H1 (cell line): ENCODE measurements around the gene OXSR1. TPM values are rescaled to one million over a fixed set of nuclear protein-coding genes. Genes with fewer than 3 reads are reported as not detected.

Experiments
- CTCF ChIA-PET: fragments of 300-600 bp; sonication (Branson Sonifier 250); formaldehyde crosslinking; loops from one replicate; lab custom pipeline; 2021; ENCODE audit not compliant: partially characterized antibody; lab: Charles Lee
- POLR2A ChIA-PET: fragments of 300-600 bp; sonication (Branson Sonifier 250); formaldehyde crosslinking; loops from one replicate; lab custom pipeline; 2021; ENCODE audit warnings: inconsistent platforms; ENCODE audit not compliant: partially characterized antibody; lab: Charles Lee
- DNase-seq, 2 experiments: peaks; one replicate each; pipeline versions ENCODE4 v3.0.0 to v3.0.0-alpha.2; 2010 to 2022; ENCODE audit warnings: low spot score in 2 of 2, low read depth in 1 of 2, mixed read lengths in 1 of 2
- FAIRE-seq: peaks from 2 replicates; lab custom pipeline; 2011; peaks lifted over from hg19 to GRCh38; lab: Jason Lieb, UNC
- H2AFZ ChIP-seq: 2 replicates; pipeline ENCODE4 v1.8.1; 2012; ENCODE audit warnings: low read length, inconsistent platforms
- H2AK5ac ChIP-seq: 2 replicates; pipeline ENCODE4 v1.6.1; 2013; ENCODE audit warnings: low read depth, low read length
- H2BK120ac ChIP-seq: replicated peaks from 2 replicates; pipeline ENCODE3; 2013; ENCODE audit warnings: low read depth, low read length, inconsistent platforms
- H2BK12ac ChIP-seq: 2 replicates; pipeline ENCODE4 v1.6.1; 2013; ENCODE audit warnings: low read depth, low read length
- H2BK15ac ChIP-seq: 2 replicates; pipeline ENCODE4 v1.6.1; 2013; ENCODE audit warnings: low read length
- H2BK20ac ChIP-seq: 2 replicates; pipeline ENCODE4 v1.6.1; 2013; ENCODE audit warnings: low read length
- H2BK5ac ChIP-seq: 2 replicates; pipeline ENCODE4 v1.6.1; 2013; ENCODE audit warnings: low read depth, low read length
- H3K14ac ChIP-seq: 2 replicates; pipeline ENCODE4 v1.6.1; 2013; ENCODE audit warnings: inconsistent platforms; ENCODE audit not compliant: insufficient read length
- H3K18ac ChIP-seq: 2 replicates; pipeline ENCODE4 v1.6.1; 2013; ENCODE audit warnings: low read length; ENCODE audit errors: extremely low read depth
- H3K23ac ChIP-seq: 2 replicates; pipeline ENCODE4 v1.6.1; 2013; ENCODE audit warnings: inconsistent platforms; ENCODE audit not compliant: insufficient read length
- H3K23me2 ChIP-seq: 2 replicates; pipeline ENCODE4 v1.6.1; 2013; ENCODE audit warnings: low read depth, low read length
- H3K27ac ChIP-seq: 2 replicates; pipeline ENCODE4 v1.6.1; 2011; ENCODE audit warnings: low read depth, low read length, inconsistent platforms
- H3K27me3 ChIP-seq, 4 experiments: replicated peaks in 1 of 4; 1 replicate in 1 of 4; 2 replicates in 3 of 4; pipeline versions ENCODE4 v1.6.1 to v1.8.1; 2011 to 2013; ENCODE audit warnings: low read length in 3 of 4, mild to moderate bottlenecking in 3 of 4, inconsistent platforms in 2 of 4, mixed read lengths in 2 of 4, moderate library complexity in 1 of 4; ENCODE audit not compliant: control insufficient read depth in 3 of 4, insufficient read depth in 3 of 4; ENCODE audit errors: extremely low read depth in 1 of 4
- H3K36me3 ChIP-seq, 4 experiments: 2 replicates each; pipeline versions ENCODE4 v1.6.1 to v1.8.1; 2011 to 2013; ENCODE audit warnings: mild to moderate bottlenecking in 4 of 4, low read length in 3 of 4, moderate library complexity in 2 of 4, control low read depth in 1 of 4, inconsistent platforms in 1 of 4; ENCODE audit not compliant: insufficient read depth in 4 of 4, control insufficient read depth in 2 of 4
- H3K4ac ChIP-seq: replicated peaks from 2 replicates; pipeline ENCODE3; 2013; ENCODE audit warnings: low read length, low read depth, mixed read lengths, inconsistent platforms; ENCODE audit not compliant: insufficient read length
- H3K4me1 ChIP-seq, 4 experiments: replicated peaks in 1 of 4; 1 replicate in 1 of 4; 2 replicates in 3 of 4; pipeline versions ENCODE4 v1.6.1 to v1.8.1; 2011 to 2013; ENCODE audit warnings: low read length in 3 of 4, inconsistent platforms in 2 of 4, mixed read lengths in 1 of 4; ENCODE audit not compliant: insufficient read depth in 4 of 4, control insufficient read depth in 3 of 4
- H3K4me2 ChIP-seq, 2 experiments: 2 replicates each; pipeline versions ENCODE4 v1.6.1 to v1.8.1; 2011 to 2013; ENCODE audit warnings: low read depth in 2 of 2, low read length in 2 of 2, control low read depth in 1 of 2, inconsistent platforms in 1 of 2, mild to moderate bottlenecking in 1 of 2; ENCODE audit not compliant: insufficient read depth in 1 of 2
- H3K4me3 ChIP-seq, 4 experiments: fragments of 200-600, 300-600 bp in 1 of 4; sonication (generic), shearing (Covaris generic), sonication (Bioruptor Twin) in 1 of 4; 2 replicates each; pipeline versions ENCODE4 v1.5.1 to v1.8.1; 2011 to 2016; ENCODE audit warnings: low read length in 4 of 4, low read depth in 3 of 4, control low read depth in 2 of 4, inconsistent platforms in 2 of 4, mild to moderate bottlenecking in 2 of 4, mixed read lengths in 1 of 4, moderate library complexity in 1 of 4; ENCODE audit not compliant: insufficient read depth in 2 of 4; ENCODE audit errors: extremely low read depth in 1 of 4
- H3K56ac ChIP-seq: replicated peaks from 2 replicates; pipeline ENCODE3; 2013; ENCODE audit warnings: low read depth, mild to moderate bottlenecking, mixed read lengths, low read length, inconsistent platforms; ENCODE audit not compliant: insufficient read length
- H3K79me1 ChIP-seq: 2 replicates; pipeline ENCODE4 v1.6.1; 2013; ENCODE audit warnings: low read depth, low read length, control low read depth
- H3K79me2 ChIP-seq, 2 experiments: 2 replicates each; pipeline versions ENCODE4 v1.6.1 to v1.8.1; 2012 to 2013; ENCODE audit warnings: low read length in 2 of 2, mild to moderate bottlenecking in 2 of 2, inconsistent platforms in 1 of 2; ENCODE audit not compliant: insufficient read depth in 2 of 2, control insufficient read depth in 1 of 2
- H3K9ac ChIP-seq, 4 experiments: replicated peaks in 1 of 4; 1 replicate in 1 of 4; 2 replicates in 3 of 4; pipeline versions ENCODE4 v1.6.1 to v1.8.1; 2011 to 2013; ENCODE audit warnings: low read depth in 3 of 4, low read length in 3 of 4, control low read depth in 2 of 4, mild to moderate bottlenecking in 2 of 4, moderate library complexity in 2 of 4, inconsistent platforms in 1 of 4; ENCODE audit errors: extremely low read depth in 1 of 4
- H3K9me3 ChIP-seq, 2 experiments: 2 replicates each; pipeline versions ENCODE4 v1.6.1 to v1.8.1; 2012 to 2013; ENCODE audit warnings: mild to moderate bottlenecking in 2 of 2, moderate library complexity in 2 of 2, control low read depth in 1 of 2, inconsistent platforms in 1 of 2, low read depth in 1 of 2, low read length in 1 of 2, mixed read lengths in 1 of 2; ENCODE audit not compliant: insufficient read depth in 2 of 2
- H4K20me1 ChIP-seq, 2 experiments: replicated peaks in 1 of 2; 2 replicates each; pipeline versions ENCODE3 to v1.8.1; 2011 to 2013; ENCODE audit warnings: inconsistent platforms in 2 of 2, low read length in 2 of 2, mild to moderate bottlenecking in 1 of 2; ENCODE audit not compliant: insufficient read depth in 2 of 2, control insufficient read depth in 1 of 2
- H4K5ac ChIP-seq: 2 replicates; pipeline ENCODE4 v1.6.1; 2013; ENCODE audit warnings: low read length, low read depth, mixed read lengths, inconsistent platforms; ENCODE audit not compliant: insufficient read length
- H4K8ac ChIP-seq: 2 replicates; pipeline ENCODE4 v1.8.0; 2013; ENCODE audit warnings: mild to moderate bottlenecking, moderate library complexity, low read length, inconsistent platforms; ENCODE audit not compliant: insufficient read depth; ENCODE audit errors: extremely low read depth
- H4K91ac ChIP-seq: replicated peaks from 2 replicates; pipeline ENCODE3; 2013; ENCODE audit warnings: low read length, mixed read lengths, inconsistent platforms; ENCODE audit not compliant: insufficient read length
- BRCA1 ChIP-seq: IDR thresholded peaks from 2 replicates; pipeline ENCODE4 v1.6.1; 2012; ENCODE audit warnings: low read depth, low read length, improper control_type of control experiment
- CTBP2 ChIP-seq: IDR thresholded peaks from 2 replicates; pipeline ENCODE4 v1.7.0; 2011; ENCODE audit warnings: borderline replicate concordance, mild to moderate bottlenecking, moderate library complexity, mixed read lengths, low read length; ENCODE audit not compliant: insufficient read depth, insufficient read length
- HDAC6 ChIP-seq: IDR thresholded peaks from one replicate; pipeline ENCODE4 v1.7.1; 2012; ENCODE audit warnings: low read depth, mild to moderate bottlenecking, inconsistent platforms, low read length, moderate library complexity
- JUND ChIP-seq: IDR thresholded peaks from 2 replicates; pipeline ENCODE4 v1.6.1; 2011; ENCODE audit warnings: mild to moderate bottlenecking, improper control_type of control experiment, low read length
- POLR2A ChIP-seq, 2 experiments: IDR thresholded peaks; 1 replicate in 1 of 2; 2 replicates in 1 of 2; pipeline ENCODE4 v1.6.1; 2011; ENCODE audit warnings: low read depth in 2 of 2, low read length in 2 of 2, mild to moderate bottlenecking in 2 of 2; ENCODE audit errors: control extremely low read depth in 1 of 2
- SUZ12 ChIP-seq: fragments of 200-600 bp; sonication (generic); IDR thresholded peaks from 2 replicates; pipeline ENCODE4 v1.6.1; 2012; ENCODE audit warnings: mild to moderate bottlenecking, inconsistent platforms, low read length, moderate library complexity, mixed read lengths
- TAF7 ChIP-seq: optimal IDR thresholded peaks from 2 replicates; pipeline ENCODE3; 2011; ENCODE audit warnings: low read depth, mild to moderate bottlenecking, inconsistent platforms, low read length, moderate library complexity, borderline replicate concordance
- WGBS, 2 experiments: shearing (Covaris generic) in 1 of 2; methylation state at CpG; one replicate each; pipeline versions ENCODE4 v1.1.6 to v1.1.7; 2013 to 2015; ENCODE audit warnings: low lambda C conversion rate in 2 of 2, mixed read lengths in 2 of 2, inconsistent platforms in 1 of 2, low coverage in 1 of 2, missing lambda C conversion rate in 1 of 2; ENCODE audit not compliant: insufficient replicate concordance in 2 of 2, insufficient coverage in 1 of 2, insufficient read length in 1 of 2; ENCODE audit errors: extremely low coverage in 1 of 2, missing lambda C conversion rate in 1 of 2; 5-methylcytosine and 5-hydroxymethylcytosine counted together
- polyA plus RNA-seq, 7 experiments: library from polyadenylated mRNA; depleted of rRNA in 3 of 7; stranded (reverse) in 5 of 7; unstranded in 2 of 7; fragments of >200 nt in 5 of 7; fragments of 200-250 nt in 2 of 7; gene quantifications; 1 replicate in 5 of 7; 2 replicates in 1 of 7; 4 replicates in 1 of 7; pipeline versions ENCODE4 v1.2.1 to v1.2.3, GENCODE V29; 2011 to 2013; ENCODE audit warnings: missing spikeins in 2 of 7, mixed read lengths in 2 of 7
- total RNA-seq: library from RNA; stranded (reverse); fragmentation: NEBNext Ultra II Directional; extraction: Animal tissue kit (Norgen Biotek cat#: 25700); gene quantifications from 2 replicates; pipeline ENCODE4 v1.2.1, GENCODE V29; 2021
- TF ChIP-seq, protein P1 (sequence below): IDR thresholded peaks from 2 replicates; pipeline ENCODE4 v1.6.1; 2011; ENCODE audit warnings: low read length, improper control_type of control experiment
- TF ChIP-seq, protein P2 (sequence below): IDR thresholded peaks from 2 replicates; pipeline ENCODE4 v1.6.1; 2012; ENCODE audit warnings: low read length, inconsistent platforms

The OXSR1 gene
- total and polyA plus RNA-seq, 2 of the 8 experiments (the other 6 are each of a cell fraction or from before 2014, with no cell fraction given) = 25.1 to 47.0 TPM

DNA sequence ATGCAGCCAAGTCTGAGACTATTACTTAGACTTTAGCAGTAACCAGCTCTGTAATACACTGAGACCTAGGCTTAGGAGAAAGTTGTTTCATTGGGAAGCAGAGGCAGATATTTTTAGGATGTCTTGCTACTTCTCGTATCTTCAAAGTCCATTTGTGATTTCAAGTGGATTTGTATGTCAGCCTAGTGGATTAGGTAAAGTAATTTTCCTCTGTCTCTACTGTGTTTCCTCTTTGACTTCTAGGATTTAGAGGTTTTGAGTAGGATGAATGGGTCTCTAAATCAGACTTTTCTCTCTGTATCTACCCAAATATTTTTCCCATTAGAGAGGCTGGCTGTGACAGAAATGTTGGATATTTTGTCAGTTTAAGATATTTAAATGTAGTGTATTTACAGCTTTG lies 46.8 kb downstream of the OXSR1 start:
- no peak overlapping the region for H3K14ac ChIP-seq
- no peak overlapping the region for H4K91ac ChIP-seq
- DNase-seq (no peak), FAIRE-seq (no peak)
- no peak overlapping the region for H3K9ac ChIP-seq
- no peaks in the 10 kb centered on the region for H3K4me1 ChIP-seq
- no peak overlapping the region for H3K56ac ChIP-seq
- no peak overlapping the region for H3K4me2 ChIP-seq
- no peak overlapping the region for H2BK5ac ChIP-seq
- 90% methylated on average over 1 of the region's 1 CpG; no CpG with 5 or more reads in 1 of the 2 experiments for WGBS, 2 experiments
- H3K23ac ChIP-seq = no peak overlapping the region
- no peak overlapping the region for H2BK20ac ChIP-seq
- no peak overlapping the region for H2BK15ac ChIP-seq
- H3K79me1 ChIP-seq = peaks cover 5% of the 10 kb centered on the region
- no peak overlapping the region for H2BK12ac ChIP-seq
- H3K36me3 ChIP-seq = peaks cover 0 to 5% (median 1%) of the 10 kb centered on the region in 4 experiments; a peak in 2 of 8 replicates
- H3K4me3 ChIP-seq = no peak overlapping the region
- H3K27ac ChIP-seq = no peak overlapping the region
- no peak overlapping the region for H4K8ac ChIP-seq
- no peaks in the 10 kb centered on the region for H3K23me2 ChIP-seq
- peaks cover 0 to 5% of the 10 kb centered on the region in 2 experiments; a peak in 1 of 4 replicates for H3K79me2 ChIP-seq
- ChIA-PET CTCF (interaction anchor here (0.8 to 1.8 kb wide), 3 partner anchors 46 to 80 kb away, joined by 3 to 5 read pairs (median 4); no protein-coding TSS in a partner anchor), POLR2A (no interaction called here)
- H3K4ac ChIP-seq = no peak overlapping the region
- no peak overlapping the region for H4K5ac ChIP-seq
- no peaks in the 10 kb centered on the region for H3K9me3 ChIP-seq
- no peak overlapping the region for H3K18ac ChIP-seq
- peaks cover 2 to 3% of the 10 kb centered on the region in 2 experiments for H4K20me1 ChIP-seq
- no peak overlapping the region for H2BK120ac ChIP-seq
- H2AK5ac ChIP-seq = no peak overlapping the region
- H3K27me3 ChIP-seq = peaks cover 0 to 1% (median 0%) of the 10 kb centered on the region in 4 experiments; a peak in 1 of 7 replicates
- H2AFZ ChIP-seq = no peak overlapping the region
- TF ChIP-seq HDAC6 (no peak), BRCA1 (no peak), SUZ12 (no peak), TAF7 (no peak), CTBP2 (no peak), POLR2A (IDR thresholded peaks at IDR 0.05; ENCODE audit: control extremely low read depth in 1 of 2, low read depth in 2 of 2, low read length in 2 of 2) (no peak), JUND (no peak)
- TF ChIP-seq, protein P1, sequence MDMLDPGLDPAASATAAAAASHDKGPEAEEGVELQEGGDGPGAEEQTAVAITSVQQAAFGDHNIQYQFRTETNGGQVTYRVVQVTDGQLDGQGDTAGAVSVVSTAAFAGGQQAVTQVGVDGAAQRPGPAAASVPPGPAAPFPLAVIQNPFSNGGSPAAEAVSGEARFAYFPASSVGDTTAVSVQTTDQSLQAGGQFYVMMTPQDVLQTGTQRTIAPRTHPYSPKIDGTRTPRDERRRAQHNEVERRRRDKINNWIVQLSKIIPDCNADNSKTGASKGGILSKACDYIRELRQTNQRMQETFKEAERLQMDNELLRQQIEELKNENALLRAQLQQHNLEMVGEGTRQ = no peak
- TF ChIP-seq, protein P2, sequence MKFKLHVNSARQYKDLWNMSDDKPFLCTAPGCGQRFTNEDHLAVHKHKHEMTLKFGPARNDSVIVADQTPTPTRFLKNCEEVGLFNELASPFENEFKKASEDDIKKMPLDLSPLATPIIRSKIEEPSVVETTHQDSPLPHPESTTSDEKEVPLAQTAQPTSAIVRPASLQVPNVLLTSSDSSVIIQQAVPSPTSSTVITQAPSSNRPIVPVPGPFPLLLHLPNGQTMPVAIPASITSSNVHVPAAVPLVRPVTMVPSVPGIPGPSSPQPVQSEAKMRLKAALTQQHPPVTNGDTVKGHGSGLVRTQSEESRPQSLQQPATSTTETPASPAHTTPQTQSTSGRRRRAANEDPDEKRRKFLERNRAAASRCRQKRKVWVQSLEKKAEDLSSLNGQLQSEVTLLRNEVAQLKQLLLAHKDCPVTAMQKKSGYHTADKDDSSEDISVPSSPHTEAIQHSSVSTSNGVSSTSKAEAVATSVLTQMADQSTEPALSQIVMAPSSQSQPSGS = no peak
